Measurements from ENCODE around the gene KRTAP3-3. TPM values are rescaled to one million over a fixed set of nuclear protein-coding genes. Genes with fewer than 3 reads are reported as not detected.

The KRTAP3-3 gene
- total RNA-seq, 2 donors from 2014 or later: not detected

DNA sequence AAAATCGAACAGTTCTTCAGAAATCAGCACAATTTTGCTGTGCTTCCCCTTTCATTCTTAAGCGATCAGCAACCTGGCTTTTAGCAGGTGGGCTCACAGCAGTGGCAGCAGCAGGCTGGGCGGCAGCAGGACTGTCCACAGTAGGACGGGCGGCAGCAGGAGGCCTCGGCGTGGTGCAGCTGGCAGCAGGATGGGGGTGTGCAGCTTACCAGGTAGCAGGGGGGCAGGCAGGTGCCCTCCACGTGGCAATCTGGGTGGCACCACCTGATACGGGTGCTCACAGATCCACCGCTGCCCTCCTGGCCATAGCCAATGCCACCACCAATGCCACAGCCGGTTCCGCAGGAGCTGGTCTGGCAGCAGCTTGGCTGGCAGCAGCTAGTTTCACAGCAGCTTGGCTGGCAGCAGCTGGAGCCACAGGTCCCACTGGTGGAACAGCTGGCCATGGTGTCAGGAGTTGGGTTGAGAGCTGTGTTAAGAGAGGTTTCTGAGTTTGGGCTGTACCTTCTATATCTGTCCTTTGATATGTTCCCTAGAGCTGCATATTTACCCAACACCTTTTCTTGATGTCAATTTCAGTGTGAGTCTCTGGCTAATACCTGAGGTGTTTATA, 35.8 kb upstream of the KRTAP3-3 start, which contains the start of gene KRTAP1-4:
Gene KRTAP1-4 (minus strand): TSS at position 563 of the 613 bp plus-strand sequence. CDS start 117 bp downstream, at position 446.
- no peak within 1 kb of the TSS for H3K27ac ChIP-seq
- TF ChIP-seq CTCF (IDR thresholded peaks at IDR 0.05) (no peak), POLR2AphosphoS5 (IDR thresholded peaks at IDR 0.05) (no peak), POLR2A (IDR thresholded peaks at IDR 0.05) (no peak)
- H3K27me3 ChIP-seq (replicated peaks; ENCODE audit: insufficient read depth): no peaks in the 10 kb centered on the region
- 83% methylated on average over 12 of the region's 12 CpGs for WGBS
- H3K4me1 ChIP-seq (replicated peaks): no peaks in the 10 kb centered on the region
- intact Hi-C loops (cut with DNase I): no loop called here
- DNase-seq (ENCODE audit: low spot score): no peak
- no peak within 1 kb of the TSS for H3K4me3 ChIP-seq
- no peaks in the 10 kb centered on the region for H3K9me3 ChIP-seq
- no peaks in the 10 kb centered on the region for H3K36me3 ChIP-seq

DNA sequence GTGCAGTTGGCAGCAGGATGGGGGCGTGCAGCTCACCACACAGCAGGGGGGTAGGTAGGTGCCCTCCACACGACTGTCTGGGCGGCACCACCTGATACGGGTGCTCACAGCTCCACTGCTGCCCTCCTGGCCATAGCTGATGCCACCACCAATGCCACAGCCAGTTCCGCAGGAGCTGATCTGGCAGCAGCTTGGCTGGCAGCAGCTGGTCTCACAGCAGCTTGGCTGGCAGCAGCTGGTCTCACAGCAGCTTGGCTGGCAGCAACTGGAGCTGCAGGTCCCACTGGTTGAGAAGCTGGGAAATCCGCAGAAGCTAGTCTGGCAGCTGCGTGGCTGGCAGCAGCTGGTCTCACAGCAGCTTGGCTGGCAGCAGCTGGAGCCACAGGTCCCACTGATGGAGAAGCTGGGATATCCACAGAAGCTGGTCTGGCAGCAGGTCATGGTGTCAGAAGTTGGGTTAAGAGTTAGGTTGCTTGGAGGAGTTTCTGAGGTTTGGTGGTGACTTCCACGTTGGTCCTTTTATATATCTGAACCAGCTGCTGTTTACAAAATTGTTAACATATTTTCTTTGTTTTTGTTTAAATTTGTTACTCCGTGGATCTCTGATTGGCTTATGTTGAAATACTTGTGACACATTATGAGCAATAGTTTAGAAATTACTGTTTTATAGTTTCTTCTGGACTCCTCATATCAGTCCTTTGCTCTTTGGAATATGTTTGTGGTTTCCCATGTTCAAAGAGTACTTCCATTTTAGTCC, 32.9 kb upstream of the KRTAP3-3 start, which contains the start of gene KRTAP1-5:
Gene KRTAP1-5 (minus strand): TSS at position 494 of the 757 bp plus-strand sequence. CDS start 53 bp downstream, at position 441.
- DNase-seq (ENCODE audit: low spot score): no peak
- Histone ChIP-seq H3K4me3 (no peak within 1 kb of the TSS), H3K27me3 (replicated peaks; ENCODE audit: insufficient read depth) (no peaks in the 10 kb centered on the region), H3K4me1 (replicated peaks) (no peaks in the 10 kb centered on the region), H3K9me3 (no peaks in the 10 kb centered on the region), H3K27ac (no peak within 1 kb of the TSS), H3K36me3 (no peaks in the 10 kb centered on the region)
- 58% methylated on average over 9 of the region's 9 CpGs for WGBS
- intact Hi-C loops (cut with DNase I): no loop called here
- TF ChIP-seq CTCF (IDR thresholded peaks at IDR 0.05) (no peak), POLR2AphosphoS5 (IDR thresholded peaks at IDR 0.05) (no peak), POLR2A (IDR thresholded peaks at IDR 0.05) (no peak)

- H3K4me1 ChIP-seq (replicated peaks): no peaks in the 10 kb centered on the region
- H3K4me3 ChIP-seq: no peak overlapping the region
- no peaks in the 10 kb centered on the region for H3K36me3 ChIP-seq
- TF ChIP-seq POLR2AphosphoS5 (IDR thresholded peaks at IDR 0.05): no peak
- no peak for TF ChIP-seq CTCF (IDR thresholded peaks at IDR 0.05)
- TF ChIP-seq POLR2A (IDR thresholded peaks at IDR 0.05): no peak
- intact Hi-C loops (cut with DNase I): no loop called here
- no peaks in the 10 kb centered on the region for H3K9me3 ChIP-seq
- no peak for DNase-seq (ENCODE audit: low spot score)
- H3K27ac ChIP-seq: no peak overlapping the region
- 81% methylated on average over 3 of the region's 3 CpGs for WGBS
- no peaks in the 10 kb centered on the region for H3K27me3 ChIP-seq (replicated peaks; ENCODE audit: insufficient read depth)
Measured at GRCh38 chr17:41024697-41025096, 30.7 kb upstream of the KRTAP3-3 start.

DNA sequence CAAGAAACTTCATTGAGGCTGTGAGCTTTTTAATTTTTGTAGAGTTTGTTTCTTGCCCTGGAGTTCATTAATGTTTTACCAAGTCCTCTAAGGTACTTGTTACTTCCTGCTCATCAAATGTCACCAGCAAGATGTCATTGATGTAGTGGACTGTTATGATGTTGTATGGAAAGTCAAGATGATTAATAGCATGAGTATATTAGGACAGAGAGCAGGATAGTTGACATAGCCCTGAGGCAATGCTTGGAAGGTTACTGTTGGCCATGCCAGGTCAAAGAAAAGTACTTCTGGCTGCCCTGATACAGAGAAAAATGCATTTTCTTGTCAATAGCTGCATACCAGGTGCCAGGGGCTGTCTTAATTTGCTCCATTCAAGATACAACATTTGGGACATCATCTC, 26.4 kb upstream of the KRTAP3-3 start:
- H3K27me3 ChIP-seq (replicated peaks; ENCODE audit: insufficient read depth): no peaks in the 10 kb centered on the region
- H3K4me3 ChIP-seq: no peak overlapping the region
- DNase-seq (ENCODE audit: low spot score): no peak
- no peaks in the 10 kb centered on the region for H3K4me1 ChIP-seq (replicated peaks)
- H3K36me3 ChIP-seq: no peaks in the 10 kb centered on the region
- H3K27ac ChIP-seq: no peak overlapping the region
- intact Hi-C loops (cut with DNase I): no loop called here
- no peaks in the 10 kb centered on the region for H3K9me3 ChIP-seq
- TF ChIP-seq POLR2AphosphoS5 (IDR thresholded peaks at IDR 0.05) (no peak), POLR2A (IDR thresholded peaks at IDR 0.05) (no peak), CTCF (IDR thresholded peaks at IDR 0.05) (no peak)

All from prostate gland (tissue), 2 donors.